ENCODE results near the gene ALOX12. TPM values are rescaled to one million over a fixed set of nuclear protein-coding genes. Genes with fewer than 3 reads are reported as not detected.
A peak's percentile ranks its signal among the peaks of the same experiment; 100 is the strongest.

ALOX12 gene
- total RNA-seq, 2 experiments from 2014 or later, result not detected

- DNase-seq, result no peak
- no peaks in the 10 kb centered on the region for H3K9me3 Mint-ChIP-seq
- H3K27me3 Mint-ChIP-seq, result peaks cover 12% of the 10 kb centered on the region
- H3K4me1 Mint-ChIP-seq, result peaks cover 44% of the 10 kb centered on the region
- H3K4me3 Mint-ChIP-seq, result no peak overlapping the region
- H3K36me3 Mint-ChIP-seq, result peaks cover 4% of the 10 kb centered on the region
- no peak overlapping the region for H3K27ac Mint-ChIP-seq
These were observed 29.4 kb downstream of the ALOX12 start for GRCh38 chr17:7025245-7025644.

DNA sequence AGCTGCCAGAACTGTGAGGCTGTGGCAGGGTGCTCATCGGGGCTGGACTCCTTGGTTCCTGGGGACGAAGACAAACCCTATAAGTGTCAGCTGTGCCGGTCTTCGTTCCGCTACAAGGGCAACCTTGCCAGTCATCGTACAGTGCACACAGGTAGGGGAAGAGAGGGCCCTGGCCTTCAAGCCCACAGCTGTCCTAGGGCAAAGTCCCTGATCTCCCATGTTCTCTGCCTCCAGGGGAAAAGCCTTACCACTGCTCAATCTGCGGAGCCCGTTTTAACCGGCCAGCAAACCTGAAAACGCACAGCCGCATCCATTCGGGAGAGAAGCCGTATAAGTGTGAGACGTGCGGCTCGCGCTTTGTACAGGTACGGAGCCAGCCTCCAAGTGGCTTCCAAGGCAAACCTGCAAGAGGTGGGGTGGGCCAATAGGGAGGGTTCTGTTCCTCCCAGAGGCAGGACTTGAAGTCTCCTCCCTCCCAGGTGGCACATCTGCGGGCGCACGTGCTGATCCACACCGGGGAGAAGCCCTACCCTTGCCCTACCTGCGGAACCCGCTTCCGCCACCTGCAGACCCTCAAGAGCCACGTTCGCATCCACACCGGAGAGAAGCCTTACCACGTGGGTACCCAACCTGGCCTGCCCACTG is 30.7 kb downstream of the ALOX12 start:
- peaks cover 3% of the 10 kb centered on the region for H3K9me3 Mint-ChIP-seq
- no peak overlapping the region for H3K4me3 Mint-ChIP-seq
- H3K27me3 Mint-ChIP-seq, result peaks cover 12% of the 10 kb centered on the region
- peaks cover 8% of the 10 kb centered on the region for H3K36me3 Mint-ChIP-seq
- no peak for DNase-seq
- peaks cover 38% of the 10 kb centered on the region for H3K4me1 Mint-ChIP-seq
- H3K27ac Mint-ChIP-seq, result no peak overlapping the region

DNA sequence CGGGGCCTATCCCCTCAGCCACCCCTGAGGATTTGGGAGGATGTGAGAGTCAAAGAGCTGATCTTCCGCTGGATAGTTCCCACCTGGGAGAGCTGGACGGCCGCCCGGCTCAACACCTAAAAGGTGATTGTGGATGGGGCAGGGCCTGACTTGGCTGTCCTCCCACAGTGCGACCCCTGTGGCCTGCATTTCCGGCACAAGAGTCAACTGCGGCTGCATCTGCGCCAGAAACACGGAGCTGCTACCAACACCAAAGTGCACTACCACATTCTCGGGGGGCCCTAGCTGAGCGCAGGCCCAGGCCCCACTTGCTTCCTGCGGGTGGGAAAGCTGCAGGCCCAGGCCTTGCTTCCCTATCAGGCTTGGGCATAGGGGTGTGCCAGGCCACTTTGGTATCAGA is 31.5 kb downstream of the ALOX12 start:
- DNase-seq, result no peak
- Mint-ChIP-seq H3K36me3 (peaks cover 8% of the 10 kb centered on the region), H3K27me3 (peaks cover 12% of the 10 kb centered on the region), H3K9me3 (peaks cover 3% of the 10 kb centered on the region), H3K27ac (no peak overlapping the region), H3K4me3 (no peak overlapping the region), H3K4me1 (peaks cover 41% of the 10 kb centered on the region)

DNA sequence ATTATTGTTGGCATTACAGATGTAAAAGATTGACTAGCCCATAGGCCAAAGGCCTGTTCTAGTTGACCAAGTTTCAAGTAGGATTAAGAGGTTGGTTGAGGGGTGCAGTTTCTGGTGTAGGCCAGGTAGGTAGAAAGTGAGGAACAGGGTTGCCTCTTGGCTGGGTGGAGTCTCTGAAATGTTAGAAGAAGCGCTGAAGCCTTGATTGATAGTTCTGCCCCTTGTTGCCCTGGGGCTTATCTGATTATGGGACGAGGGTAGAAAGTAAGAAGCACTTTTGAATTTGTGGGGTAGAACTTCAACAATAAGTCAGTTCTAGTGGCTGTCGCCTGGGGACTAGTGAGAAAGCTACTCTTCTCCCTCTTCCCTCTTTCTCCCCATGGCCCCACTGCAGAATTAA is 33.2 kb downstream of the ALOX12 start:
- no peaks in the 10 kb centered on the region for H3K27me3 Mint-ChIP-seq
- peak overlapping the region; percentile 81 for H3K27ac Mint-ChIP-seq
- no peak overlapping the region for H3K4me3 Mint-ChIP-seq
- DNase-seq, result no peak
- peaks cover 3% of the 10 kb centered on the region for H3K9me3 Mint-ChIP-seq
- H3K4me1 Mint-ChIP-seq, result peaks cover 40% of the 10 kb centered on the region
- H3K36me3 Mint-ChIP-seq, result peaks cover 7% of the 10 kb centered on the region

DNA sequence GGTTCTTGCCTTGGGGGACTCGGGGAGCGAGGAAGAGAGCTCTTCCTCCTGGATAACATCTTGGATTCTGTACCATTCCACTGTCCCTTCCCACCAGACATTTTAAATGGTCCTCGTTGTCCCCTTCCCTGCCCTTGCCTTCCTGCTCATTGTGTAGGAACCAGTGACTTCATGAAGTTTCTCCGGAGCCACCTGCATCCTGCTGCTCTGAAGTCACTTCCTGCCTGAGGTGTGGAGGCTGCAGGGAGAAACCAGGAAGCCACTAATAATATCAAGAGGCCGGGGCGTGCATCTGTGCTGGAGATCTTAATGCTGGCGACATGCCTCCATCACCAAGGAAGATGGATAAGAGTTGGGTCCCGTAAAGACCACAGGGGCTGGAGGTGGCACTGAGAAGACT is 33.8 kb downstream of the ALOX12 start:
- Mint-ChIP-seq H3K4me1 (peaks cover 43% of the 10 kb centered on the region), H3K9me3 (peaks cover 3% of the 10 kb centered on the region), H3K27ac (peak overlapping the region; percentile 81), H3K36me3 (peaks cover 10% of the 10 kb centered on the region), H3K4me3 (peak overlapping the region; percentile 71), H3K27me3 (no peaks in the 10 kb centered on the region)
- peak; percentile 54 for DNase-seq

GRCh38 chr17:7034955-7035590 is 39.2 kb downstream of the ALOX12 start:
- peaks cover 44% of the 10 kb centered on the region for H3K4me1 Mint-ChIP-seq
- DNase-seq, result peak; percentile 57
- H3K36me3 Mint-ChIP-seq, result peaks cover 7% of the 10 kb centered on the region
- peaks cover 3% of the 10 kb centered on the region for H3K9me3 Mint-ChIP-seq
- no peaks in the 10 kb centered on the region for H3K27me3 Mint-ChIP-seq
- peak overlapping the region; percentile 98 for H3K27ac Mint-ChIP-seq
- H3K4me3 Mint-ChIP-seq, result peak overlapping the region; percentile 93

DNA sequence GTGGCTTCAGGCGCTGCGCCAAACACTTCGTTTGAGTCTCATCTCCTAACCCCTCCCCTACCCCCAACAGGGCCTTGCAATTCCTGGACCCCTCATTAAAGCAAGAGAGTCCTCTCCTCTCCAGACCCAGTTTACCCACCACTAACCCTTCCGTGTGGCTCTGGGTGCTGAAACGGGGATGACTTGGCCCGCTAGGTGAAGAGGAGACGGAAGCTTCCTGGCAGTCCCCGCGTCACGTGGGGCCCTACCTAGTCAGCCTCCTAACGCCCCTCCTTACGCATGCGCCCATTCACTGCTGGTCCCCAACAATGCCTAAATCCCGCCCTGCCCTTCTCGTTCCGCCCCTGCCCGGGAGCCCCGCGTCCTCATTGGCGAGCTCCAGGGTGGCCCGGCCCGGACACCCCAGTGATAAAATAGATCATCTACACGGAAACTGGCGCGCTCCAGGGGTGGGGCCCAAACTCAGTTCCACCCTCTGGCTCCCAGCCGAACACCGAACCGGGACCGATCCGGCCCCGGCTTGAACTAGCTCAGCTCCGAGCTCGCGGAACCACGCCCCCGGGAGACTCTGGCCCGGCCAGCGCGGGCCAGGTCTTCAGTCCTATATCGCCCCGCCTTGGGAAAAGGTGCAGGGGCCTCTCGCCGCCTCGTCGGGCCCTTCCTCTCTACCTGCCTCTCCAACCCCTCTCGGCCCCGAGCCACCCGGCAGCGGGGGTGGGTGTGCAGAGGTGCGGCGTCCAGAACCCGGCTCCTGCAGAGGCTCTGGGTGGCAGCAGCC is 39.9 kb downstream of the ALOX12 start, which contains the start of gene SLC16A13:
Gene SLC16A13, plus strand, starts transcription at position 425 of the 778 bp plus-strand sequence. CDS start 368 bp downstream, outside the sequence.
- Mint-ChIP-seq H3K9me3 (peaks cover 1% of the 10 kb centered on the region), H3K4me1 (peaks cover 37% of the 10 kb centered on the region), H3K4me3 (peak within 1 kb of the TSS; percentile 93), H3K36me3 (peaks cover 5% of the 10 kb centered on the region), H3K27ac (peak within 1 kb of the TSS; percentile 98), H3K27me3 (no peaks in the 10 kb centered on the region)
- DNase-seq, result peak; percentile 98

- Mint-ChIP-seq H3K27ac (no peak overlapping the region), H3K27me3 (no peaks in the 10 kb centered on the region), H3K36me3 (peaks cover 3% of the 10 kb centered on the region), H3K4me1 (peaks cover 34% of the 10 kb centered on the region), H3K4me3 (peak overlapping the region; percentile 3), H3K9me3 (no peaks in the 10 kb centered on the region)
- no peak for DNase-seq
These were observed 42.4 kb downstream of the ALOX12 start for GRCh38 chr17:7038025-7038862.

- no peaks in the 10 kb centered on the region for H3K9me3 Mint-ChIP-seq
- peak overlapping the region; percentile 14 for H3K27ac Mint-ChIP-seq
- no peaks in the 10 kb centered on the region for H3K27me3 Mint-ChIP-seq
- H3K4me3 Mint-ChIP-seq, result no peak overlapping the region
- DNase-seq, result no peak
- no peaks in the 10 kb centered on the region for H3K36me3 Mint-ChIP-seq
- H3K4me1 Mint-ChIP-seq, result peaks cover 24% of the 10 kb centered on the region
These were observed 44.0 kb downstream of the ALOX12 start for GRCh38 chr17:7039832-7040231.

DNA sequence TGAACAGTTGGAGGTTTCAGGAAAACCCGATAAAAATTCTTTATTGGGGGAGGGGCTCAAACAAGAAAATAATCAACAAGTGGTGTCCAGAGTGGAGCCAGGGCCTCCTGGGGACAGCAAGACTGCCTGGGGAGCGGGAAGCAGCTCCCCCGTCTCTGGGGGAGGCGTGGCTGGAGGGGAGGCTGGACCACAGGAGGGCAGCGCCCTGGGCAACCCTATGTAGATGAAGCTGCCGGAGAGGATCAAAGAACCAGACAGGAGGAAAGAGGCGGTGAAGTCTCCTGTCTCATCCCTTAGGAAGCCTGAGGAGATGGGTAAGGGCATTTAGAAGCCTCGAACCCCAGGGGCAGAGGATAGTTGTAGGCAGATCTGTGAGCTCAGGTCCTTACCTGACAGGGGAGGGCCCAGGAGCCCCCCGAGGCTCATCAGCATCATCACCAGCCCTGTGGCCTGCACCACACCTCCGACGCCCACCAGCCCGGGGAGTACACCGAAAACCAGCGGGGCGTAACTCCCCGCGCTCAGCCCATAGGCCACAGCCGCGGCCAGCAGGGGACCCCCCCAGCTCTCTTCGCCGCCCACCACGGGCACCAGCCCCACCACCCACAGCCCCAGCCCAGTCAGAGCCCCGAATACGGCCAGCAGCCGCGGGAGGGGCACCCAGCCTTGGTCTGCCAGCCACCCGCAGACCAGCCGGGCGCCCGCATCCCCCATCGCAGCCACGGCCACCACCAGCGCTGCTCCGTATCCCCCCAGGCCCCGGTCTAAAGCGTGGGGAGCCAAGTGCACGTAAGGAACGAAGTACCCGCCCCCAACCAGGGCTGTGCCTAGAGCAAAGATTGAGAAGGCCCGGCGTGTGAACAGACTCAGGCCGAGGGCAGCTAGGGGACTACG is 46.0 kb downstream of the ALOX12 start:
- Mint-ChIP-seq H3K4me1 (peaks cover 25% of the 10 kb centered on the region), H3K27ac (peak overlapping the region; percentile 84)
- DNase-seq, result peak; percentile 67

GRCh38 chr17:7042501-7043181 is 46.8 kb downstream of the ALOX12 start:
- H3K4me1 Mint-ChIP-seq, result peaks cover 29% of the 10 kb centered on the region
- no peaks in the 10 kb centered on the region for H3K9me3 Mint-ChIP-seq
- H3K27me3 Mint-ChIP-seq, result no peaks in the 10 kb centered on the region

More for the DNA sequence above, 46.0 kb downstream of the ALOX12 start:
- peak overlapping the region; percentile 79 for H3K4me3 Mint-ChIP-seq
- H3K27me3 Mint-ChIP-seq, result no peaks in the 10 kb centered on the region
- no peaks in the 10 kb centered on the region for H3K36me3 Mint-ChIP-seq
- no peaks in the 10 kb centered on the region for H3K9me3 Mint-ChIP-seq

GRCh38 chr17:7043182-7043496 is 47.3 kb downstream of the ALOX12 start:
- no peaks in the 10 kb centered on the region for H3K27me3 Mint-ChIP-seq
- no peaks in the 10 kb centered on the region for H3K9me3 Mint-ChIP-seq
- peaks cover 28% of the 10 kb centered on the region for H3K4me1 Mint-ChIP-seq
- H3K4me3 Mint-ChIP-seq, result peak overlapping the region; percentile 79
- DNase-seq, result peak; percentile 17
- peak overlapping the region; percentile 84 for H3K27ac Mint-ChIP-seq
- H3K36me3 Mint-ChIP-seq, result no peaks in the 10 kb centered on the region

More at GRCh38 chr17:7042501-7043181, 46.8 kb downstream of the ALOX12 start:
- DNase-seq, result peak; percentile 70
- Mint-ChIP-seq H3K27ac (peak overlapping the region; percentile 84), H3K4me3 (peak overlapping the region; percentile 79), H3K36me3 (no peaks in the 10 kb centered on the region)

- H3K27ac Mint-ChIP-seq, result peak within 1 kb of the TSS; percentile 84
- H3K36me3 Mint-ChIP-seq, result no peaks in the 10 kb centered on the region
- peak within 1 kb of the TSS; percentile 79 for H3K4me3 Mint-ChIP-seq
- peak; percentile 26 for DNase-seq
- no peaks in the 10 kb centered on the region for H3K27me3 Mint-ChIP-seq
- peaks cover 23% of the 10 kb centered on the region for H3K4me1 Mint-ChIP-seq
- H3K9me3 Mint-ChIP-seq, result no peaks in the 10 kb centered on the region
These were observed 47.8 kb downstream of the ALOX12 start, which contains the start of gene SLC16A11 for GRCh38 chr17:7043497-7044198. TSS of gene SLC16A11 (minus strand) at chr17:7044092. CDS start at chr17:7043513, 579 bp downstream.
